ENCODE results near the gene SOWAHA.

SOWAHA gene

GRCh38 chr5:132812123-132812765 is 858 bp upstream of the SOWAHA start:
- Mint-ChIP-seq H3K4me3 (peak overlapping the region; percentile 48), H3K36me3 (no peaks in the 10 kb centered on the region), H3K27me3 (peaks cover 40% of the 10 kb centered on the region), H3K4me1 (peaks cover 12% of the 10 kb centered on the region), H3K9me3 (no peaks in the 10 kb centered on the region), H3K27ac (no peak overlapping the region)
- ATAC-seq = no peak

GRCh38 chr5:132813599-132814502 is 749 bp downstream of the SOWAHA start:
- Mint-ChIP-seq H3K27me3 (peaks cover 42% of the 10 kb centered on the region), H3K9me3 (no peaks in the 10 kb centered on the region), H3K4me1 (peaks cover 12% of the 10 kb centered on the region), H3K36me3 (no peaks in the 10 kb centered on the region), H3K4me3 (no peak overlapping the region), H3K27ac (no peak overlapping the region)
- ATAC-seq = peak; percentile 24

- Mint-ChIP-seq H3K27me3 (peaks cover 42% of the 10 kb centered on the region), H3K27ac (no peak overlapping the region), H3K36me3 (no peaks in the 10 kb centered on the region), H3K4me1 (peaks cover 19% of the 10 kb centered on the region), H3K4me3 (no peak overlapping the region), H3K9me3 (no peaks in the 10 kb centered on the region)
- ATAC-seq = no peak
Measured at GRCh38 chr5:132814503-132815294, 1.6 kb downstream of the SOWAHA start.

GRCh38 chr5:132815454-132815853 is 2.4 kb downstream of the SOWAHA start:
- no peak overlapping the region for H3K4me3 Mint-ChIP-seq
- H3K36me3 Mint-ChIP-seq = no peaks in the 10 kb centered on the region
- no peak for ATAC-seq
- no peak overlapping the region for H3K27ac Mint-ChIP-seq
- peaks cover 42% of the 10 kb centered on the region for H3K27me3 Mint-ChIP-seq
- H3K9me3 Mint-ChIP-seq = no peaks in the 10 kb centered on the region
- H3K4me1 Mint-ChIP-seq = peaks cover 27% of the 10 kb centered on the region

- Mint-ChIP-seq H3K36me3 (no peaks in the 10 kb centered on the region), H3K4me1 (peaks cover 29% of the 10 kb centered on the region), H3K9me3 (no peaks in the 10 kb centered on the region), H3K27ac (no peak overlapping the region), H3K27me3 (peaks cover 38% of the 10 kb centered on the region), H3K4me3 (no peak overlapping the region)
- no peak for ATAC-seq
Measured at GRCh38 chr5:132816083-132816482, 3.0 kb downstream of the SOWAHA start.

GRCh38 chr5:132816554-132816953 is 3.5 kb downstream of the SOWAHA start:
- ATAC-seq = no peak
- Mint-ChIP-seq H3K27ac (no peak overlapping the region), H3K4me3 (no peak overlapping the region), H3K9me3 (no peaks in the 10 kb centered on the region), H3K27me3 (peaks cover 34% of the 10 kb centered on the region), H3K36me3 (no peaks in the 10 kb centered on the region), H3K4me1 (peaks cover 29% of the 10 kb centered on the region)

GRCh38 chr5:132817011-132817410 is 3.9 kb downstream of the SOWAHA start:
- H3K4me3 Mint-ChIP-seq = no peak overlapping the region
- H3K27me3 Mint-ChIP-seq = peaks cover 35% of the 10 kb centered on the region
- no peak for ATAC-seq
- H3K27ac Mint-ChIP-seq = no peak overlapping the region
- no peaks in the 10 kb centered on the region for H3K36me3 Mint-ChIP-seq
- peaks cover 28% of the 10 kb centered on the region for H3K4me1 Mint-ChIP-seq
- H3K9me3 Mint-ChIP-seq = no peaks in the 10 kb centered on the region

GRCh38 chr5:132819468-132819867 is 6.4 kb downstream of the SOWAHA start:
- peak overlapping the region; percentile 60 for H3K4me3 Mint-ChIP-seq
- H3K27me3 Mint-ChIP-seq = peaks cover 45% of the 10 kb centered on the region
- ATAC-seq = no peak
- H3K4me1 Mint-ChIP-seq = peaks cover 29% of the 10 kb centered on the region
- H3K36me3 Mint-ChIP-seq = no peaks in the 10 kb centered on the region
- no peaks in the 10 kb centered on the region for H3K9me3 Mint-ChIP-seq
- H3K27ac Mint-ChIP-seq = peak overlapping the region; percentile 57

GRCh38 chr5:132820162-132820754 is 7.2 kb downstream of the SOWAHA start:
- H3K9me3 Mint-ChIP-seq = no peaks in the 10 kb centered on the region
- no peaks in the 10 kb centered on the region for H3K36me3 Mint-ChIP-seq
- peaks cover 53% of the 10 kb centered on the region for H3K27me3 Mint-ChIP-seq
- H3K4me1 Mint-ChIP-seq = peaks cover 29% of the 10 kb centered on the region
- H3K27ac Mint-ChIP-seq = no peak overlapping the region
- H3K4me3 Mint-ChIP-seq = no peak overlapping the region
- ATAC-seq = peak; percentile 88

- H3K27ac Mint-ChIP-seq = no peak overlapping the region
- no peak overlapping the region for H3K4me3 Mint-ChIP-seq
- H3K36me3 Mint-ChIP-seq = no peaks in the 10 kb centered on the region
- peaks cover 61% of the 10 kb centered on the region for H3K27me3 Mint-ChIP-seq
- H3K9me3 Mint-ChIP-seq = no peaks in the 10 kb centered on the region
- H3K4me1 Mint-ChIP-seq = peaks cover 29% of the 10 kb centered on the region
- ATAC-seq = no peak
Measured at GRCh38 chr5:132821350-132821749, 8.2 kb downstream of the SOWAHA start.

- no peak for ATAC-seq
- H3K9me3 Mint-ChIP-seq = no peaks in the 10 kb centered on the region
- H3K27ac Mint-ChIP-seq = no peak overlapping the region
- peaks cover 66% of the 10 kb centered on the region for H3K27me3 Mint-ChIP-seq
- H3K4me3 Mint-ChIP-seq = no peak overlapping the region
- H3K4me1 Mint-ChIP-seq = peaks cover 29% of the 10 kb centered on the region
- H3K36me3 Mint-ChIP-seq = no peaks in the 10 kb centered on the region
Measured at GRCh38 chr5:132821791-132822190, 8.7 kb downstream of the SOWAHA start.

- Mint-ChIP-seq H3K4me1 (peaks cover 29% of the 10 kb centered on the region), H3K4me3 (peak overlapping the region; percentile 63), H3K9me3 (no peaks in the 10 kb centered on the region), H3K36me3 (no peaks in the 10 kb centered on the region), H3K27me3 (peaks cover 76% of the 10 kb centered on the region), H3K27ac (no peak overlapping the region)
- ATAC-seq = no peak
Measured at GRCh38 chr5:132822650-132823480, 9.8 kb downstream of the SOWAHA start.

- H3K36me3 Mint-ChIP-seq = no peaks in the 10 kb centered on the region
- H3K9me3 Mint-ChIP-seq = no peaks in the 10 kb centered on the region
- H3K27ac Mint-ChIP-seq = no peak overlapping the region
- peaks cover 29% of the 10 kb centered on the region for H3K4me1 Mint-ChIP-seq
- peak overlapping the region; percentile 63 for H3K4me3 Mint-ChIP-seq
- no peak for ATAC-seq
- H3K27me3 Mint-ChIP-seq = peaks cover 82% of the 10 kb centered on the region
Measured at GRCh38 chr5:132823481-132824050, 10.5 kb downstream of the SOWAHA start.

- Mint-ChIP-seq H3K4me1 (peaks cover 30% of the 10 kb centered on the region), H3K9me3 (no peaks in the 10 kb centered on the region), H3K27me3 (peaks cover 81% of the 10 kb centered on the region), H3K36me3 (no peaks in the 10 kb centered on the region), H3K27ac (no peak overlapping the region), H3K4me3 (no peak overlapping the region)
- no peak for ATAC-seq
Measured at GRCh38 chr5:132824426-132824825, 11.3 kb downstream of the SOWAHA start.

All from stimulated activated memory B cell treated with anti-CD40 and anti-IgM and Interleukin-4, amounts not matched to agents 10 μg/mL and 1 μg/mL and 100 μg/mL, for 72 hours (primary cell).